HepG2 (cell line): ENCODE measurements around the gene DOCK4. TPM values are rescaled to one million over a fixed set of nuclear protein-coding genes. Genes with fewer than 3 reads are reported as not detected.

Source experiments
- CENPX ChIP-seq: sonication (generic); formaldehyde crosslinking; IDR thresholded peaks from 2 replicates; pipeline ENCODE4 v1.9.0; 2021; ENCODE audit warnings: mild to moderate bottlenecking, missing genetic modification reagents, moderate library complexity
- CREM ChIP-seq, 2 experiments: sonication (generic) in 1 of 2; formaldehyde crosslinking in 1 of 2; IDR thresholded peaks; 2 replicates each; pipeline versions ENCODE4 v1.4.0 to v1.6.1; 2016 to 2020; ENCODE audit warnings: antibody characterized with exemption in 1 of 2, mild to moderate bottlenecking in 1 of 2, missing genetic modification reagents in 1 of 2
- DNMT3B ChIP-seq: conservative IDR thresholded peaks from 2 replicates; pipeline ENCODE4 v1.6.1; 2016; ENCODE audit warnings: missing biosample characterization, control low read depth
- FOSL1 ChIP-seq: sonication (generic); formaldehyde crosslinking; IDR thresholded peaks from 2 replicates; pipeline ENCODE4 v1.9.0; 2021; ENCODE audit warnings: missing genetic modification reagents, borderline replicate concordance
- FOSL2 ChIP-seq: sonication (generic); formaldehyde crosslinking; IDR thresholded peaks from 2 replicates; pipeline ENCODE4 v1.4.0; 2020; ENCODE audit warnings: missing genetic modification reagents
- FOXA1 ChIP-seq, 2 experiments: fragments of 450-650 bp in 1 of 2; sonication (generic) in 1 of 2; formaldehyde crosslinking in 1 of 2; IDR thresholded peaks; 2 replicates each; pipeline versions ENCODE4 v1.4.0 to v1.6.1; 2016 to 2020; ENCODE audit warnings: missing genetic modification reagents in 1 of 2
- HNRNPL ChIP-seq: fragments of 200-400 bp; formaldehyde crosslinking; IDR thresholded peaks from 2 replicates; pipeline ENCODE4 v1.6.1; 2017; ENCODE audit warnings: mild to moderate bottlenecking, low read depth, low read length
- ISL2 ChIP-seq: sonication (generic); formaldehyde crosslinking; IDR thresholded peaks from 2 replicates; pipeline ENCODE4 v1.5.0; 2020; ENCODE audit warnings: missing genetic modification reagents
- LCORL ChIP-seq, 2 experiments: fragments of 450-650 bp in 1 of 2; sonication (generic) in 1 of 2; formaldehyde crosslinking in 1 of 2; IDR thresholded peaks; 2 replicates each; pipeline versions ENCODE4 v1.5.0 to v1.6.1; 2017 to 2020; ENCODE audit warnings: antibody characterized with exemption in 1 of 2, missing genetic modification reagents in 1 of 2
- RBFOX2 ChIP-seq: fragments of 200-400 bp; formaldehyde crosslinking; IDR thresholded peaks from 2 replicates; pipeline ENCODE4 v1.6.1; 2017; ENCODE audit warnings: low read depth, mild to moderate bottlenecking, low read length
- SIX4 ChIP-seq: sonication (generic); formaldehyde crosslinking; IDR thresholded peaks from 2 replicates; pipeline ENCODE4 v1.4.0; 2020; ENCODE audit warnings: missing genetic modification reagents
- SKI ChIP-seq: fragments of 450-650 bp; IDR thresholded peaks from one replicate; pipeline ENCODE4 v1.6.1; 2018; ENCODE audit warnings: mild to moderate bottlenecking; ENCODE audit not compliant: partially characterized antibody
- SOX6 ChIP-seq, 2 experiments: fragments of 450-650 bp in 1 of 2; sonication (generic) in 1 of 2; formaldehyde crosslinking in 1 of 2; IDR thresholded peaks; 2 replicates each; pipeline versions ENCODE4 v1.4.0 to v1.6.1; 2017 to 2020; ENCODE audit warnings: antibody characterized with exemption in 1 of 2, mild to moderate bottlenecking in 1 of 2, missing genetic modification reagents in 1 of 2
- THAP11 ChIP-seq: IDR thresholded peaks from 2 replicates; pipeline ENCODE4 v1.6.1; 2016; ENCODE audit warnings: missing biosample characterization, missing genetic modification reagents
- U2AF1 ChIP-seq: fragments of 200-400 bp; formaldehyde crosslinking; optimal IDR thresholded peaks from 2 replicates; pipeline ENCODE3; 2017; ENCODE audit warnings: mild to moderate bottlenecking, low read depth, low read length
- ZNF331 ChIP-seq: sonication (generic); formaldehyde crosslinking; IDR thresholded peaks from 2 replicates; pipeline ENCODE4 v1.4.0; 2020; ENCODE audit warnings: missing genetic modification reagents
- ZNF572 ChIP-seq: sonication (generic); formaldehyde crosslinking; IDR thresholded peaks from 2 replicates; pipeline ENCODE4 v1.5.1; 2020; ENCODE audit warnings: mild to moderate bottlenecking, missing genetic modification reagents
- ZNF644 ChIP-seq: IDR thresholded peaks from 2 replicates; pipeline ENCODE4 v1.6.1; 2016; ENCODE audit warnings: low read depth
- ZNF737 ChIP-seq: sonication (generic); formaldehyde crosslinking; IDR thresholded peaks from 2 replicates; pipeline ENCODE4 v1.5.0; 2020; ENCODE audit warnings: missing genetic modification reagents, mild to moderate bottlenecking, borderline replicate concordance
- polyA plus RNA-seq, 8 experiments: library from polyadenylated mRNA; depleted of rRNA in 3 of 8; stranded (reverse) in 7 of 8; unstranded in 1 of 8; fragments of >200 nt; fragmentation: Illumina TruSeq in 4 of 8; extraction: Trizol in 4 of 8; gene quantifications; 2 replicates each; pipeline versions ENCODE4 v1.2.1 to v1.2.3, GENCODE V29; 2011 to 2016; ENCODE audit warnings: low read depth in 4 of 8, missing spikeins in 1 of 8, mixed read lengths in 1 of 8; ENCODE audit not compliant: insufficient read depth in 1 of 8
- total RNA-seq, 5 experiments: library from RNA; depleted of rRNA; stranded (reverse); fragments of >200 nt; fragmentation: Illumina TruSeq; extraction: Trizol; gene quantifications; 2 replicates each; pipeline ENCODE4 v1.2.3, GENCODE V29; 2016; ENCODE audit warnings: low read depth in 1 of 5
- TF ChIP-seq, protein P1 (sequence below): IDR thresholded peaks from 2 replicates; pipeline ENCODE4 v1.6.1; 2016; ENCODE audit warnings: low read depth
- TF ChIP-seq, protein P2 (sequence below): sonication (generic); formaldehyde crosslinking; IDR thresholded peaks from 2 replicates; pipeline ENCODE4 v1.5.0; 2020; ENCODE audit warnings: missing genetic modification reagents
- TF ChIP-seq, protein P3 (sequence below): sonication (generic); formaldehyde crosslinking; IDR thresholded peaks from 2 replicates; pipeline ENCODE4 v1.4.0; 2020; ENCODE audit warnings: missing genetic modification reagents
- TF ChIP-seq, protein P4 (sequence below): sonication (generic); formaldehyde crosslinking; IDR thresholded peaks from 2 replicates; pipeline ENCODE4 v1.8.0; 2022; ENCODE audit warnings: mild to moderate bottlenecking, missing genetic modification reagents; ENCODE audit not compliant: insufficient replicate concordance

DOCK4 gene
- total and polyA plus RNA-seq, 2 of the 13 experiments (the other 11 are each of a cell fraction or from before 2014, with no cell fraction given): 13.5 to 17.4 TPM

DNA sequence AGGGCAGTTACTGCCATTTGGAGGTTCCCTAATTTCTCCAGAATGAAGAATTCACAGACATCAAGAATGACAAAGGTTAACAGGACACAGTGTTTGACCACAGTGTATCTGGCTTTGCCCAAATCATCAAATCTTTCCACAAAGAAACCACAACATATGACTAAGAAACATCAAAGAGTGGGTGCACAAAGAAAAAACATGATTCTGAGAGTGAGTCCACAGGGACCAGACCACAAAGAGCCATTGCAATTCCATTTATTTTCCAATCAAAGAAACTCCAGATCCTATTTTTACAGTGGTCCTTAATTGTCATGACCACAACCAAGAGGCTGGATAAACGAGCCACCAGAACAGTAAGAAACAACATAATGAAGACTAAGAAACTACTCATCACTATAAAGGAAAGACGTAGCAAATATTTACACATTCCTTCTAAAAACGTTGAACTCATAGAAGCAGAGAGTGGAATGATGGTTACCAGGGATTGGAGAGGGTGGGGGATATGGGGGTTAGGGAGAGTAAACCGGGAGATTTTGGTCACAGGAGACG is 286.5 kb downstream of the DOCK4 start (continued):
- TF ChIP-seq CREM (IDR thresholded peaks at IDR 0.05): peak; percentile 65; the same call in 1 of the 2 replicates
- no peak for TF ChIP-seq CREM (CRISPR knock-in tag; IDR thresholded peaks at IDR 0.05)
- no peak for TF ChIP-seq SIX4 (CRISPR knock-in tag)
- TF ChIP-seq RBFOX2: no peak
- TF ChIP-seq ZNF644: no peak
- TF ChIP-seq, protein P1, sequence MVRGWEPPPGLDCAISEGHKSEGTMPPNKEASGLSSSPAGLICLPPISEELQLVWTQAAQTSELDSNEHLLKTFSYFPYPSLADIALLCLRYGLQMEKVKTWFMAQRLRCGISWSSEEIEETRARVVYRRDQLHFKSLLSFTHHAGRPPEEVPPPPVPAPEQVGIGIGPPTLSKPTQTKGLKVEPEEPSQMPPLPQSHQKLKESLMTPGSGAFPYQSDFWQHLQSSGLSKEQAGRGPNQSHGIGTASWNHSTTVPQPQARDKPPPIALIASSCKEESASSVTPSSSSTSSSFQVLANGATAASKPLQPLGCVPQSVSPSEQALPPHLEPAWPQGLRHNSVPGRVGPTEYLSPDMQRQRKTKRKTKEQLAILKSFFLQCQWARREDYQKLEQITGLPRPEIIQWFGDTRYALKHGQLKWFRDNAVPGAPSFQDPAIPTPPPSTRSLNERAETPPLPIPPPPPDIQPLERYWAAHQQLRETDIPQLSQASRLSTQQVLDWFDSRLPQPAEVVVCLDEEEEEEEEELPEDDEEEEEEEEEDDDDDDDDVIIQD (CRISPR knock-in tag): 0 out of 2 replicates have a peak, but pooled peaks have one; percentile 22
- TF ChIP-seq LCORL (IDR thresholded peaks at IDR 0.05): no peak; the same call in 1 of the 2 replicates
- TF ChIP-seq LCORL (CRISPR knock-in tag; IDR thresholded peaks at IDR 0.05): peak; percentile 34; the same call in 1 of the 2 replicates
- no peak for TF ChIP-seq DNMT3B
- TF ChIP-seq FOXA1 (IDR thresholded peaks at IDR 0.05): no peak
- TF ChIP-seq FOXA1 (CRISPR knock-in tag; IDR thresholded peaks at IDR 0.05): peak; percentile 47; the same call in 1 of the 2 replicates
- TF ChIP-seq ISL2 (CRISPR knock-in tag): peak; percentile 54
- TF ChIP-seq, protein P2, sequence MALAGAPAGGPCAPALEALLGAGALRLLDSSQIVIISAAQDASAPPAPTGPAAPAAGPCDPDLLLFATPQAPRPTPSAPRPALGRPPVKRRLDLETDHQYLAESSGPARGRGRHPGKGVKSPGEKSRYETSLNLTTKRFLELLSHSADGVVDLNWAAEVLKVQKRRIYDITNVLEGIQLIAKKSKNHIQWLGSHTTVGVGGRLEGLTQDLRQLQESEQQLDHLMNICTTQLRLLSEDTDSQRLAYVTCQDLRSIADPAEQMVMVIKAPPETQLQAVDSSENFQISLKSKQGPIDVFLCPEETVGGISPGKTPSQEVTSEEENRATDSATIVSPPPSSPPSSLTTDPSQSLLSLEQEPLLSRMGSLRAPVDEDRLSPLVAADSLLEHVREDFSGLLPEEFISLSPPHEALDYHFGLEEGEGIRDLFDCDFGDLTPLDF (CRISPR knock-in tag): no peak
- TF ChIP-seq FOSL1 (CRISPR knock-in tag): peak; percentile 20; the same call in 1 of the 2 replicates
- no peak for TF ChIP-seq ZNF572
- no peak for TF ChIP-seq SKI
- TF ChIP-seq THAP11 (CRISPR knock-in tag): no peak
- peak; percentile 89 for TF ChIP-seq FOSL2 (CRISPR knock-in tag)
- TF ChIP-seq CENPX (CRISPR knock-in tag): no peak
- no peak for TF ChIP-seq HNRNPL
- TF ChIP-seq ZNF331 (CRISPR knock-in tag): 0 out of 2 replicates have a peak, but pooled peaks have one; percentile 20
- TF ChIP-seq, protein P3, sequence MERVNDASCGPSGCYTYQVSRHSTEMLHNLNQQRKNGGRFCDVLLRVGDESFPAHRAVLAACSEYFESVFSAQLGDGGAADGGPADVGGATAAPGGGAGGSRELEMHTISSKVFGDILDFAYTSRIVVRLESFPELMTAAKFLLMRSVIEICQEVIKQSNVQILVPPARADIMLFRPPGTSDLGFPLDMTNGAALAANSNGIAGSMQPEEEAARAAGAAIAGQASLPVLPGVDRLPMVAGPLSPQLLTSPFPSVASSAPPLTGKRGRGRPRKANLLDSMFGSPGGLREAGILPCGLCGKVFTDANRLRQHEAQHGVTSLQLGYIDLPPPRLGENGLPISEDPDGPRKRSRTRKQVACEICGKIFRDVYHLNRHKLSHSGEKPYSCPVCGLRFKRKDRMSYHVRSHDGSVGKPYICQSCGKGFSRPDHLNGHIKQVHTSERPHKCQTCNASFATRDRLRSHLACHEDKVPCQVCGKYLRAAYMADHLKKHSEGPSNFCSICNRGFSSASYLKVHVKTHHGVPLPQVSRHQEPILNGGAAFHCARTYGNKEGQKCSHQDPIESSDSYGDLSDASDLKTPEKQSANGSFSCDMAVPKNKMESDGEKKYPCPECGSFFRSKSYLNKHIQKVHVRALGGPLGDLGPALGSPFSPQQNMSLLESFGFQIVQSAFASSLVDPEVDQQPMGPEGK: peak; percentile 34
- no peak for TF ChIP-seq U2AF1
- no peak for TF ChIP-seq ZNF737 (CRISPR knock-in tag)
- TF ChIP-seq SOX6 (IDR thresholded peaks at IDR 0.05): no peak
- peak; percentile 65; the same call in 1 of the 2 replicates for TF ChIP-seq SOX6 (CRISPR knock-in tag; IDR thresholded peaks at IDR 0.05)
- TF ChIP-seq, protein P4, sequence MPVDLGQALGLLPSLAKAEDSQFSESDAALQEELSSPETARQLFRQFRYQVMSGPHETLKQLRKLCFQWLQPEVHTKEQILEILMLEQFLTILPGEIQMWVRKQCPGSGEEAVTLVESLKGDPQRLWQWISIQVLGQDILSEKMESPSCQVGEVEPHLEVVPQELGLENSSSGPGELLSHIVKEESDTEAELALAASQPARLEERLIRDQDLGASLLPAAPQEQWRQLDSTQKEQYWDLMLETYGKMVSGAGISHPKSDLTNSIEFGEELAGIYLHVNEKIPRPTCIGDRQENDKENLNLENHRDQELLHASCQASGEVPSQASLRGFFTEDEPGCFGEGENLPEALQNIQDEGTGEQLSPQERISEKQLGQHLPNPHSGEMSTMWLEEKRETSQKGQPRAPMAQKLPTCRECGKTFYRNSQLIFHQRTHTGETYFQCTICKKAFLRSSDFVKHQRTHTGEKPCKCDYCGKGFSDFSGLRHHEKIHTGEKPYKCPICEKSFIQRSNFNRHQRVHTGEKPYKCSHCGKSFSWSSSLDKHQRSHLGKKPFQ: no peak
